HFF-Myc (cell line): Measurements from ENCODE around the gene NMNAT2.

ENCODE experiments used
- DNase-seq: peaks from one replicate; pipeline ENCODE4 v3.0.0-alpha.2; 2011; ENCODE audit warnings: low read depth; ENCODE audit errors: extremely low read depth
- H3K4me3 ChIP-seq: replicated peaks from 2 replicates; pipeline ENCODE4 v1.5.1; 2011; ENCODE audit warnings: low read depth, mild to moderate bottlenecking, control low read depth, low read length
- TF ChIP-seq, protein P1 (sequence below): IDR thresholded peaks from 2 replicates; pipeline ENCODE4 v1.5.1; 2012; ENCODE audit warnings: mild to moderate bottlenecking, low read depth, low read length, control low read depth; ENCODE audit errors: missing control alignments

Gene NMNAT2

GRCh38 chr1:183303323-183303645 is 114.9 kb downstream of the NMNAT2 start:
- TF ChIP-seq, protein P1, sequence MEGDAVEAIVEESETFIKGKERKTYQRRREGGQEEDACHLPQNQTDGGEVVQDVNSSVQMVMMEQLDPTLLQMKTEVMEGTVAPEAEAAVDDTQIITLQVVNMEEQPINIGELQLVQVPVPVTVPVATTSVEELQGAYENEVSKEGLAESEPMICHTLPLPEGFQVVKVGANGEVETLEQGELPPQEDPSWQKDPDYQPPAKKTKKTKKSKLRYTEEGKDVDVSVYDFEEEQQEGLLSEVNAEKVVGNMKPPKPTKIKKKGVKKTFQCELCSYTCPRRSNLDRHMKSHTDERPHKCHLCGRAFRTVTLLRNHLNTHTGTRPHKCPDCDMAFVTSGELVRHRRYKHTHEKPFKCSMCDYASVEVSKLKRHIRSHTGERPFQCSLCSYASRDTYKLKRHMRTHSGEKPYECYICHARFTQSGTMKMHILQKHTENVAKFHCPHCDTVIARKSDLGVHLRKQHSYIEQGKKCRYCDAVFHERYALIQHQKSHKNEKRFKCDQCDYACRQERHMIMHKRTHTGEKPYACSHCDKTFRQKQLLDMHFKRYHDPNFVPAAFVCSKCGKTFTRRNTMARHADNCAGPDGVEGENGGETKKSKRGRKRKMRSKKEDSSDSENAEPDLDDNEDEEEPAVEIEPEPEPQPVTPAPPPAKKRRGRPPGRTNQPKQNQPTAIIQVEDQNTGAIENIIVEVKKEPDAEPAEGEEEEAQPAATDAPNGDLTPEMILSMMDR: no peak
- no peak for DNase-seq
- no peak overlapping the region for H3K4me3 ChIP-seq

GRCh38 chr1:183302452-183303322 is 115.5 kb downstream of the NMNAT2 start:
- no peak overlapping the region for H3K4me3 ChIP-seq
- no peak for DNase-seq
- TF ChIP-seq, protein P1: no peak

GRCh38 chr1:183301239-183301638 is 116.9 kb downstream of the NMNAT2 start:
- H3K4me3 ChIP-seq: no peak overlapping the region
- TF ChIP-seq, protein P1: no peak
- no peak for DNase-seq

DNA sequence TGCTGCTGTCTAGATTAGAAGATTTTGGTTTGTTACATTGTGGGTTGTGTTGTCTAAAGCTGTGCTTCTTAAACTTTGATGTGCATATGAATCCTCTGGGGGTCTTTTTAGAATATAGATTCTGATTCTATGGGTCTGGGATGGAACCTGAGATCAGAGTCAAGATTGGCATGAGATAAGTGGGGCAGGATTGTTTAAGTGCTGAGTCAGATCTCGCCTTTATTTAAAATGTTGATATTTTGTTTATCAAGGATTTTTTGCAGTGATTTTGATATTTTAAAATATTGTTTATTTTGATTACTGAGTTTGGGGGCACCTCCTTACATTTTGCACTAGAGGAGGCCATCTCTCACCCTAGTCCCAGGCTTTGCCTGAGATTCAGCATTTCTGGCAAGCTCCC is 117.4 kb downstream of the NMNAT2 start:
- TF ChIP-seq, protein P1: no peak
- no peak overlapping the region for H3K4me3 ChIP-seq
- no peak for DNase-seq

DNA sequence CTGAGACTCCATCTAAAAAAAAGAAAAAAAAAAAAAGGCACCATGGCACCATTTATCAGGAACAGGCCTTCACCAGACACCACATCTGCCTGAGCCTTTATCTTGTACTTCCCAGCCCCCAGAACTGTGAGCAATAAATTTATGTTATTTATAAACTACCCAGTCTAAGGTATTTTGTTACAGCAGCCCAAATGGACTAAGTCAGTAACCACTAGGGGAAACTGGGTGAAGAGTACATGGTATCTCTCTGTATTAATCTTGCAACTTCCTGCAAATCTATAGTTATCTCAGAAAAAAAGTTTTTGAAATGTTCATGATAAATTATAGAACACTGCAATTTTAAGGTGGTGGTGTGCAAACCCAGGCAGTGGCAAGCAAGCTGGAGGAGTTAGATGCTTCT is 117.8 kb downstream of the NMNAT2 start:
- no peak overlapping the region for H3K4me3 ChIP-seq
- no peak for DNase-seq
- TF ChIP-seq, protein P1: no peak

DNA sequence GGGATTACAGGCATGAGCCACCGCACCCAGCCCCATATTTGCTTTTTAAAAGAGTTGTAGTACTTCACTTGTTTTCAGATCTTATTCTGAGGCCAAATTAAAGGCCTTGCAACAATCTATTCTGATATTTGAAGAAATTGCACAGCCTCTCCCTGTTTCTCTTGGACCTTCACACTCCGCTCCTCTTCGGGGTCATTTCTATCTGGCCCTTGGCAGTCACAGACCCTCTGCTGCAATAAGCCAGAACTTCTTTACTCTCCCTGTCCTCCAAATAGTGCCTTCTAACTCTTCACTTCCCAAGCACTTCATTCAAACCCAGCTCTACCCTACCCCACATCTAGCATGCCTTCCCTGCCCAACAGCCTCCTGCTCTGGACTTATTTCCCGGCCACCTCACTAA is 121.4 kb downstream of the NMNAT2 start:
- TF ChIP-seq, protein P1: no peak
- no peak for DNase-seq
- no peak overlapping the region for H3K4me3 ChIP-seq

DNA sequence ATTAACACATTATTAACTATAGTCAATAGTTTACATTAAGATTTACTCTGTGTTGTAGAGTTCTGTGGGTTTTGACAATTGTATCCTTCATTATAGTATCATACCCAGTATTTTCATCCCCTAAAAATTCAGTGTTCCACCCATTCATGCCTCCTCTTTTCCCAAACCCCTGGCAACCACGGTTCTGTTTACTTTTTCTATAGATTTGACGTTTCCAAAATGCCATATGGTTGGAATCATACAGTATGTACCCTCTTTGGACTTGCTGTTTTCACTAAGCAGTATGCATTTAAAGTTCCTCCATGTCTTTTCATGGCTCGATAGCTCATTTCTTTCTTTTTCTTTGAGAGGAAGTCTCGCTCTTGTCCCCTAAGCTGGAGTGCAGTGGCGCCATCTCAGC is 122.7 kb downstream of the NMNAT2 start:
- DNase-seq: no peak
- no peak overlapping the region for H3K4me3 ChIP-seq
- TF ChIP-seq, protein P1: no peak
